Stimulated activated naive CD4-positive, alpha-beta T cell treated with Interleukin-2 at 50 U/mL for 16 hours (primary cell): ENCODE data around the gene BMP6.

Source experiments
- DNase-seq: peaks from one replicate; lab custom pipeline; 2025; lab: John Stamatoyannopoulos, UW

The BMP6 gene

GRCh38 chr6:7832904-7833750 lies 107.2 kb downstream of the BMP6 start:
- no peak for DNase-seq

- no peak for DNase-seq
Measured at GRCh38 chr6:7833751-7834070, 107.8 kb downstream of the BMP6 start.

DNA sequence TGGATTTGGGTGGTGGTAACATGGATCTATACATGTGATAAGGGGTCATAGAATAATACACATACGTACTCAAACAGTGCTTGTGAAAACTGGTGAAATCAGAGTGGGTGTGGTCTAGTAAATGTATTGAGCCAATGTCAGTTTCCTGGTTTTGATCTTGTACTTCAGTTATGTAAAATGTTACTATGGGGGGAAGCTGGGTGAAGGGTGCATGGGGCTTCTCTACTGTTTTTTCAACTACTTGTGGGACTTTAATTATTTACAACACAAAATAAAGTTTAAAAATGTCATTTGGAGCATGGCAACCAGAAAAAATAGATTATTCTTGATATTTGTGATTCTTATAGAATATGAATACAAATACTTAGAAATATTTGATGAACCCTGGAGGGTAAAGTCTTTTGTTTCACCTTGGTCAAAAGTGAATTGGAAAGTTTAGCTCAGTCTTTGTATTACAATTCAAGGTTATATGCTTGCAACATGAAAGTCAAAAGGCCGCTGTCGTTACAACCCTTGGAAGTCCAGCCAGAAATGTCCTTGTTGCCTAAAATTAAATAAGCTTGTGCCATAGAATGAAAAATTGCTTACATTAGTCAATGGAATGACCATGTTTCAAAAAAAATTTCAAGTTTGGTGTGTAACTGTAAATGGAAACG lies 110.6 kb downstream of the BMP6 start:
- no peak for DNase-seq

DNA sequence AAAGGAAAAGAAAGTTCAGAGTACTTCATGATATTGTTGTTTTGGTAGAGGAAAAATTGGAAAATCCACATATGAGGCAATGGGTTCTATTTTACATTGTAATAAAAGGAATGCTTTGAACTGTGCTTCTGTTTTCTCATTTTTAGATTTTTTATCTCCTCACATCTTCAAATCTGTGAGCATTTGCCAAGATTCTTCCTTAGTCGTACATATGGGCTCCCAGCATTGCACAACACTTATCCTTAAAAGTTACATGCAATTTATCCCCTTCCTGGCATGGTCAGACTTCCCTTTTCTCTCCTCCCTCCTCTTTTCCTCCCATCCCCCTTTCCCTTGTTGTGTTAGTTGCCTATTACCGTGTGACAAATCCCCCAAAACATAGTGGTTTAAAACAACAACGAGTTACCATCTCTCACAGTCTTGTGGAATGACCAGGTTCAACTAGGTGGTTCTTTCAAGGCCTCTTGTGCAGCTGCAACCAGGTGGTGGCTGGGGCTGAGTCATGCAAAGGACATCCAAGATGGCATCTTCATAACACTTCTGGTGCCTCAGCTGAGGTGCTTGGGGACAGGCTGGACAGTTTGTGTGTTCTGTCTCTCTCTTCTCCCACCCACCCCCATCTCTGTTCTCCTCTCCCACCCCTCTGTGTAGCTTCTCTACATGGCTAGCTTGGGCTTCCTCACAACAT lies 116.0 kb downstream of the BMP6 start:
- DNase-seq = no peak

GRCh38 chr6:7846966-7847818 lies 121.3 kb downstream of the BMP6 start:
- no peak for DNase-seq

DNA sequence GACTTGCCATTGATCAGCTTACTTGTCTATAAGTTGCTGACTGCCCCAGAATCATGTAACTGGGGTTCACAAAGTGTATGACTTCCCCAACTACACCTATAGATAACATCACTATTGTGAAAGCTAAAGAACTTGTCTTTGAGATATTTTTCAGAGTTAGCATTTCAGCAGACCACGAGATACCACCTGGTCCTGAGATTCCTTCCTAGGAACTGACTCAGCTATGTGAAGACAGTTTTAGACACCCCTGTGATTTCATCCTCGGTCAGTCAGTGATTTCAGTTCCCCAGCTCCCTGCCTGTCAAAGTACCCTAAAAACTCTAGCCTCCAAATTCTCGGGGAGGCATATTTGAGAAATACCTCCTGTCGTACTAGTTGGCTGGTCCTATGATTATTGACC lies 122.3 kb downstream of the BMP6 start:
- no peak for DNase-seq

DNA sequence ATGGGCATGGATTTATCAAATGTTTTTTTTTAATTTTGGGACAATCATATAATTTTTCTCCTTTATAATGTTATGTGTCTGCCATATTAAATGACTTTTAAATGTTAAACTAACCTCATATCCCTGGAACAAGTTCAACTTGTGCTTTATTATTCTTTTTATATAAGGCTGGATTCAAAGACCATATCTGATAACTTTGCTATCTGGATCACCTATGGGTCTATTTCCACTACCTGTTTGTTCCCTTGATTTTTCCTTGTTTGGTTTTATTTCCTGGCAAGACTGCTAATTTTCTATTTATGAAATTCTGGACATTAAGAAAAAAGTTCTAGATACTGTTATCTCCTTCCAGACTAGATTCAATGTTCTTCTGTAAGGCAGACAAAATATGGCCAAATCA lies 125.9 kb downstream of the BMP6 start:
- no peak for DNase-seq

DNA sequence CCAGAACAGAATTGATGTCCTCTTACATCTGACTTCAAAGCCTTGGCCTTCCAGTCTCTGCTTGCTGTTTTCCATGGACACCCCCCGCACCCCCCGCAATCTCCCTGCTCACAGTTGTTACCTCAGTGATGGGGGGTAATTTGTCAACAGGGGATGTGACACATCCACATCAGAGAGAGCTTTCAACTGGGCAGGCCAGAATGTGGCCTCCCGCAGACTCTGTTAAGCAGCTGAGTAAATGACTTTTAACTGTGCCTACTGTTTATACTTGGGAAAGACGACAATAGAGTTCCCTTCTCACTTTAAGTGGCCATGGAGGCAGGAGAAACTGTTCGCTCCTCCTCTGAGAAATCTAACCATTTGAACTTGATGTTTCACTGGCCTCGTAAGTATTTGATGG lies 133.7 kb downstream of the BMP6 start:
- no peak for DNase-seq

DNA sequence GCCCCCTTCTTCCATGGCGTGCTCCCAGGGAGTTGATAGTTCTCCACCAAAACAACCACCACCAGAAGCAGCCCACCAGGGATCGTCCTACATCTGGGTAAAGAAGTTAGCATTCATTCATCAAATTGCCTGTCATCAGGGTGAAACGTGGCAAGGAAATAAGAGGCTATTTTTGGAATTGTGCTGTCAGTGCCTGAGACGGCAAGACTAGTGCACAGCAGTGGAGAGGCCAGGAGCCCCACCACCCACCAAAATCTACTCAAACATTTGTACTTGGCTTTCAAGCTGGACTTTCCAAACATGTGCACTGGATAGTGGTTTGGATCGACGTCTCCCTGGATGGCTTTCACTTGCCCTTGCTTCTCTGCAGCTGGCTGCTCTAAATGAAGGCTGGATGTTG lies 139.9 kb downstream of the BMP6 start:
- DNase-seq = no peak

DNA sequence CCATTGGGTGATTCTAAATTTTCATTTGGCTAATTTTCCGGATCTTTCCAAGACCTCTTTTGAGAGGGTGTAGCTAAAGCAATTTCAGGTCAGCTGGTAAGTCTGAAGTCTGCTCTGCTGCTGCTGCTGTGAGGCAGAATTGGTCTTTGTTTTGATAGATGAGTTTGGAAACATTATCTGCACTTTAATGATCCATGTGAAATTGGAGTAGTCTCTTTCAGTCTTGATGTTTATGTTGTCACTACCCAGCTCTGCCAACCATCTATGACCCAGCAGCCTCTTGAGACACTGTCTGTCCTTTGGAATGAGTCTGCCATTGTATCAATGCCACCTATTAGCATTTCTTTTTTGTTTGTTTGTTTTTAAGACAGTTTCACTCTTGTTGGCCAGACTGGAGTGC lies 140.6 kb downstream of the BMP6 start:
- no peak for DNase-seq

GRCh38 chr6:7868926-7869325 lies 143.0 kb downstream of the BMP6 start:
- DNase-seq = no peak

- DNase-seq = no peak
Measured at GRCh38 chr6:7878401-7878964, 152.6 kb downstream of the BMP6 start.

GRCh38 chr6:7879043-7879442 lies 153.1 kb downstream of the BMP6 start:
- no peak for DNase-seq

DNA sequence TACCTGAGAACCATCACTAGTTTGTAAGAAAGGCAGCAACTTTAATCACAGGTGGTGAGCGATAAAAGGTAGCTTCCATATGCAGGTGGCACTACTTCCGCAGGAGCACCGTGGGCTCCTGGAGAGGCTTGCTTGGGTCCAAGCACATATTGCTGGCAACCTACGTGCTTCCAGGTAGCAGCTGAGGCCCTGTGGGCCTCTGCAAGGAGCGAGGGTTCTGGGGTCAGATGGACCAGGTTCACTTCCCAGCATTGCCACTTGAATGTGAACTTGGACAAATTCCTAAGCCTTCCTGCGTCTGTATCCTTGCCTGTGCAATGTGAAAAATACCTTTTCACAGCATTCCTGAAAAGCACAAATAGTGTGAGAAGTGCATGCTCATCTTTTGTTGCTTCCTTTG lies 153.7 kb downstream of the BMP6 start:
- DNase-seq = no peak

DNA sequence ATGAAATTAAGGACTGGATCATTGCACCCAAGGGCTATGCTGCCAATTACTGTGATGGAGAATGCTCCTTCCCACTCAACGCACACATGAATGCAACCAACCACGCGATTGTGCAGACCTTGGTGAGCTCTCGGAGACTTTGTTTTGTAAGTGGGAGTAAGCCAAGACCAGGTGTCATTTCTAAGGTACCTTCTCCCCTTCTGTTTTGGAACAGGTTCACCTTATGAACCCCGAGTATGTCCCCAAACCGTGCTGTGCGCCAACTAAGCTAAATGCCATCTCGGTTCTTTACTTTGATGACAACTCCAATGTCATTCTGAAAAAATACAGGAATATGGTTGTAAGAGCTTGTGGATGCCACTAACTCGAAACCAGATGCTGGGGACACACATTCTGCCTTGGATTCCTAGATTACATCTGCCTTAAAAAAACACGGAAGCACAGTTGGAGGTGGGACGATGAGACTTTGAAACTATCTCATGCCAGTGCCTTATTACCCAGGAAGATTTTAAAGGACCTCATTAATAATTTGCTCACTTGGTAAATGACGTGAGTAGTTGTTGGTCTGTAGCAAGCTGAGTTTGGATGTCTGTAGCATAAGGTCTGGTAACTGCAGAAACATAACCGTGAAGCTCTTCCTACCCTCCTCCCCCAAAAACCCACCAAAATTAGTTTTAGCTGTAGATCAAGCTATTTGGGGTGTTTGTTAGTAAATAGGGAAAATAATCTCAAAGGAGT lies 154.2 kb downstream of the BMP6 start:
- DNase-seq = no peak

- DNase-seq = no peak
Measured at GRCh38 chr6:7880718-7881107, 154.8 kb downstream of the BMP6 start.

GRCh38 chr6:7881765-7882500 lies 156.0 kb downstream of the BMP6 start:
- DNase-seq = no peak

DNA sequence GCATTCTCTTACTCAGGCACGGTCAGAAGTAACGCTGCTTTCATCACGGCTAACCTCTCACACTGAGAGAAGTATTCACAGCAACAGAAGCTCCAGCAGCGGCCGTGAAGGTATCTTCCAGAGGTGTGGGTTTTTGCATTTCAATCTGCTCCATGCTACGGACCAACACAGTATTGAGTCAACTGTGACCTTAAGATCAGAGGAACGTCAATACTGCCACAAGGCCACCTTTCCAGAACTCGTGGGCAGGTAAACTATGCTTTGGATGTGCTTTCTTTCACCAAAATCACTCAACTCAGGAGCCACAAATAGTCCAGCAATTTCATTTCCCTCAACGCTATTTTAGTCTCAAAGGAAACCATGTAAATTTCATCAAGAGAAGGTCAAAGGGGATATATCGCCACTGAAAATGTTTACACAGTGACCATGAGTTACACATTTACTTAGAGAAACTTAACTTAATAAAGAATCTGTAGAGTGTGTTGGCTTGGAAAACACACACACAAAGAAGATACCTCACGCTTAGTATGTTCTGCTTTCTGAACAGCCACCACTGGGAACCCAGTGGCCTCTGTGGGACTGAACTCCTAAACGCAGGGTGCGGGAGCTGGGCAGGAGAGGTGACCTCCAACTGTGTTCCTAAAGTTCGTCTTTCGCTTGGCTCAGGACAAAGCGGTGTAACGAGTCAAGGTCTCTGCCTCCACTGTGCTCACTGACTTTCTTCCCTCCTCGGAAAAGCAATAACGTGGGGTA lies 156.8 kb downstream of the BMP6 start:
- DNase-seq = no peak

GRCh38 chr6:7883381-7883780 lies 157.5 kb downstream of the BMP6 start:
- no peak for DNase-seq

- DNase-seq = no peak
Measured at GRCh38 chr6:7886132-7886531, 160.2 kb downstream of the BMP6 start.
